HepG2 (cell line): ENCODE results near the gene SETD2. TPM values are rescaled to one million over a fixed set of nuclear protein-coding genes. Genes with fewer than 3 reads are reported as not detected.

Source experiments
- E2F2 ChIP-seq: sonication (generic); formaldehyde crosslinking; IDR thresholded peaks from 2 replicates; pipeline ENCODE4 v1.4.0; 2020; ENCODE audit warnings: missing genetic modification reagents, borderline replicate concordance
- EP300 ChIP-seq, 3 experiments: sonication (generic) in 1 of 3; formaldehyde crosslinking in 1 of 3; IDR thresholded peaks; 2 replicates each; pipeline versions ENCODE4 v1.5.1 to v1.6.1; 2011 to 2020; ENCODE audit warnings: low read depth in 2 of 3, low read length in 2 of 3, borderline replicate concordance in 1 of 3, improper control_type of control experiment in 1 of 3, mild to moderate bottlenecking in 1 of 3, missing genetic modification reagents in 1 of 3, moderate library complexity in 1 of 3
- HNF4A ChIP-seq: sonication (generic); formaldehyde crosslinking; IDR thresholded peaks from 2 replicates; pipeline ENCODE4 v1.4.0; 2020; ENCODE audit warnings: missing genetic modification reagents
- IKZF1 ChIP-seq: fragments of 450-650 bp; IDR thresholded peaks from 2 replicates; pipeline ENCODE4 v1.7.1; 2016
- MATR3 ChIP-seq: sonication (generic); formaldehyde crosslinking; IDR thresholded peaks from 2 replicates; pipeline ENCODE4 v1.4.0; 2020; ENCODE audit warnings: missing genetic modification reagents
- RBM22 ChIP-seq: fragments of 200-400 bp; formaldehyde crosslinking; optimal IDR thresholded peaks from 2 replicates; pipeline ENCODE3; 2017; ENCODE audit warnings: mild to moderate bottlenecking, low read length, moderate library complexity
- SKI ChIP-seq: fragments of 450-650 bp; IDR thresholded peaks from one replicate; pipeline ENCODE4 v1.6.1; 2018; ENCODE audit warnings: mild to moderate bottlenecking; ENCODE audit not compliant: partially characterized antibody
- SMC3 ChIP-seq: IDR thresholded peaks from 2 replicates; pipeline ENCODE4 v1.6.1; 2011; ENCODE audit warnings: low read length, improper control_type of control experiment
- TFDP2 ChIP-seq: sonication (generic); formaldehyde crosslinking; IDR thresholded peaks from 2 replicates; pipeline ENCODE4 v1.4.0; 2020; ENCODE audit warnings: missing genetic modification reagents
- ZBTB37 ChIP-seq: sonication (generic); formaldehyde crosslinking; IDR thresholded peaks from 2 replicates; pipeline ENCODE4 v1.4.0; 2020; ENCODE audit warnings: mild to moderate bottlenecking, missing genetic modification reagents
- ZFAT ChIP-seq: sonication (generic); formaldehyde crosslinking; conservative IDR thresholded peaks from 2 replicates; pipeline ENCODE4 v1.8.1; 2023; ENCODE audit warnings: missing genetic modification reagents, inconsistent platforms
- ZIK1 ChIP-seq: sonication (generic); formaldehyde crosslinking; IDR thresholded peaks from 2 replicates; pipeline ENCODE4 v1.5.0; 2020; ENCODE audit warnings: mild to moderate bottlenecking, low read depth, missing genetic modification reagents, borderline replicate concordance
- ZMYM4 ChIP-seq: sonication (generic); formaldehyde crosslinking; IDR thresholded peaks from 2 replicates; pipeline ENCODE4 v1.8.1; 2023; ENCODE audit warnings: mild to moderate bottlenecking, missing genetic modification reagents
- ZNF510 ChIP-seq: sonication (generic); formaldehyde crosslinking; IDR thresholded peaks from 2 replicates; pipeline ENCODE4 v1.4.0; 2020; ENCODE audit warnings: low read depth, mild to moderate bottlenecking, missing genetic modification reagents
- ZNF549 ChIP-seq: sonication (generic); formaldehyde crosslinking; IDR thresholded peaks from 2 replicates; pipeline ENCODE4 v1.5.0; 2020; ENCODE audit warnings: missing genetic modification reagents
- ZNF703 ChIP-seq: sonication (generic); formaldehyde crosslinking; IDR thresholded peaks from 2 replicates; pipeline ENCODE4 v1.5.1; 2020; ENCODE audit warnings: missing genetic modification reagents, mild to moderate bottlenecking, moderate library complexity, borderline replicate concordance
- polyA plus RNA-seq, 8 experiments: library from polyadenylated mRNA; depleted of rRNA in 3 of 8; stranded (reverse) in 7 of 8; unstranded in 1 of 8; fragments of >200 nt; fragmentation: Illumina TruSeq in 4 of 8; extraction: Trizol in 4 of 8; gene quantifications; 2 replicates each; pipeline versions ENCODE4 v1.2.1 to v1.2.3, GENCODE V29; 2011 to 2016; ENCODE audit warnings: low read depth in 4 of 8, missing spikeins in 1 of 8, mixed read lengths in 1 of 8; ENCODE audit not compliant: insufficient read depth in 1 of 8
- total RNA-seq, 5 experiments: library from RNA; depleted of rRNA; stranded (reverse); fragments of >200 nt; fragmentation: Illumina TruSeq; extraction: Trizol; gene quantifications; 2 replicates each; pipeline ENCODE4 v1.2.3, GENCODE V29; 2016; ENCODE audit warnings: low read depth in 1 of 5

SETD2 gene
- total and polyA plus RNA-seq, 2 of the 13 experiments (the other 11 are each of a cell fraction or from before 2014, with no cell fraction given), result 14.2 to 24.2 TPM

GRCh38 chr3:46974421-46975171 is 189.3 kb downstream of the SETD2 start (continued):
- TF ChIP-seq ZNF510 (CRISPR knock-in tag) (no peak), ZMYM4 (CRISPR knock-in tag) (no peak), RBM22 (no peak), ZNF703 (no peak), SMC3 (no peak; the same call in 1 of the 2 replicates), EP300 (IDR thresholded peaks at IDR 0.05; ENCODE audit: low read depth in 2 of 2, low read length in 2 of 2) (peak; percentile 46 to 59; a peak in 2 of 4 replicates), EP300 (CRISPR knock-in tag; IDR thresholded peaks at IDR 0.05; ENCODE audit: borderline replicate concordance) (no peak; the same call in 1 of the 2 replicates), ZIK1 (no peak), ZNF549 (CRISPR knock-in tag) (no peak), ZBTB37 (no peak), MATR3 (CRISPR knock-in tag) (no peak), HNF4A (CRISPR knock-in tag) (peak; percentile 90), E2F2 (CRISPR knock-in tag) (no peak), ZFAT (CRISPR knock-in tag) (no peak), IKZF1 (no peak), SKI (peak; percentile 71), TFDP2 (CRISPR knock-in tag) (no peak)
